Skeletal muscle cell (primary cell): Measurements from ENCODE around the gene SLC30A1.
"Not testable (repeated sequence)": the region's sequence is repeated elsewhere in the genome, so short reads cannot be mapped to it uniquely, and the experiment has no call there.

Source experiments
- DNase-seq: peaks from one replicate; pipeline ENCODE4 v3.0.0-alpha.2; 2010; ENCODE audit warnings: low read depth
- H3K4me3 ChIP-seq: 2 replicates; pipeline ENCODE4 v1.5.1; 2011; ENCODE audit warnings: low read depth, mild to moderate bottlenecking, control low read depth, low read length, moderate library complexity

SLC30A1 gene, protein sequence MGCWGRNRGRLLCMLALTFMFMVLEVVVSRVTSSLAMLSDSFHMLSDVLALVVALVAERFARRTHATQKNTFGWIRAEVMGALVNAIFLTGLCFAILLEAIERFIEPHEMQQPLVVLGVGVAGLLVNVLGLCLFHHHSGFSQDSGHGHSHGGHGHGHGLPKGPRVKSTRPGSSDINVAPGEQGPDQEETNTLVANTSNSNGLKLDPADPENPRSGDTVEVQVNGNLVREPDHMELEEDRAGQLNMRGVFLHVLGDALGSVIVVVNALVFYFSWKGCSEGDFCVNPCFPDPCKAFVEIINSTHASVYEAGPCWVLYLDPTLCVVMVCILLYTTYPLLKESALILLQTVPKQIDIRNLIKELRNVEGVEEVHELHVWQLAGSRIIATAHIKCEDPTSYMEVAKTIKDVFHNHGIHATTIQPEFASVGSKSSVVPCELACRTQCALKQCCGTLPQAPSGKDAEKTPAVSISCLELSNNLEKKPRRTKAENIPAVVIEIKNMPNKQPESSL

GRCh38 chr1:211578640-211579439 is at the start of gene SLC30A1:
TSS of gene SLC30A1 (minus strand) at chr1:211579161. CDS start at chr1:211578612, 549 bp downstream.
- peak; percentile 93 for DNase-seq
- peak within 1 kb of the TSS; percentile 89 for H3K4me3 ChIP-seq

- DNase-seq = no peak
- H3K4me3 ChIP-seq = no peak overlapping the region
Observed at GRCh38 chr1:211628417-211628816, 49.5 kb upstream of the SLC30A1 start.

- H3K4me3 ChIP-seq = no peak overlapping the region
- DNase-seq = no peak
Observed at GRCh38 chr1:211627259-211627658, 48.3 kb upstream of the SLC30A1 start.

DNA sequence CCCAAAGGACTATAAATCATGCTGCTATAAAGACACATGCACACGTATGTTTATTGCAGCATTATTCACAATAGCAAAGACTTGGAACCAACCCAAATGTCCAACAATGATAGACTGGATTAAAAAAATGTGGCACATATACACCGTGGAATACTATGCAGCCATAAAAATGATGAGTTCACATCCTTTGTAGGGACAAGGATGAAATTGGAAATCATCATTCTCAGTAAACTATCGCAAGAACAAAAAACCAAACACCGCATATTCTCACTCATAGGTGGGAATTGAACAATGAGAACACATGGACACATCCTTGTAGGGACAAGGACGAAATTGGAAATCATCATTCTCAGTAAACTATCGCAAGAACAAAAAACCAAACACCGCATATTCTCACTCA is 46.9 kb upstream of the SLC30A1 start:
- not testable (repeated sequence) for H3K4me3 ChIP-seq, DNase-seq

GRCh38 chr1:211625040-211625439 is 46.1 kb upstream of the SLC30A1 start:
- no peak overlapping the region for H3K4me3 ChIP-seq
- DNase-seq = no peak

DNA sequence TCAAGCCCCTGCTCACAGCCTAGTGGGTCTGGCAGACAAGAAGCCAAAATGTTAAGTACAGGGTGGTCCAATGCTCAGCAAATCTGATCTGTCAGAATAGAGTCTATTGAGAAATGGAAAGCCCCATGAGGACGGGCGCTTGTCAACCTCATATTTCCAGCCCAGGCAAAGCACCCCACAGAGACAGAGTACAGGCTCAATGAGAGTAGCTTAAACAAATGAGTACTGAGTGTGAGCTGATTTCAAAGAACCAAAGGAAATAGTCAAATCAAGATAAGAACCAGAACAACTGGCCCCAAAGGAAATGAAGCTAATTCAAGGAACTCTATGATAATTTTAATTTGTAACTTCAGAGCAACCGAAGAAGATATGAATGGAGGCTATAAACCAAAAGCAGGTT is 44.6 kb upstream of the SLC30A1 start:
- no peak overlapping the region for H3K4me3 ChIP-seq
- no peak for DNase-seq

DNA sequence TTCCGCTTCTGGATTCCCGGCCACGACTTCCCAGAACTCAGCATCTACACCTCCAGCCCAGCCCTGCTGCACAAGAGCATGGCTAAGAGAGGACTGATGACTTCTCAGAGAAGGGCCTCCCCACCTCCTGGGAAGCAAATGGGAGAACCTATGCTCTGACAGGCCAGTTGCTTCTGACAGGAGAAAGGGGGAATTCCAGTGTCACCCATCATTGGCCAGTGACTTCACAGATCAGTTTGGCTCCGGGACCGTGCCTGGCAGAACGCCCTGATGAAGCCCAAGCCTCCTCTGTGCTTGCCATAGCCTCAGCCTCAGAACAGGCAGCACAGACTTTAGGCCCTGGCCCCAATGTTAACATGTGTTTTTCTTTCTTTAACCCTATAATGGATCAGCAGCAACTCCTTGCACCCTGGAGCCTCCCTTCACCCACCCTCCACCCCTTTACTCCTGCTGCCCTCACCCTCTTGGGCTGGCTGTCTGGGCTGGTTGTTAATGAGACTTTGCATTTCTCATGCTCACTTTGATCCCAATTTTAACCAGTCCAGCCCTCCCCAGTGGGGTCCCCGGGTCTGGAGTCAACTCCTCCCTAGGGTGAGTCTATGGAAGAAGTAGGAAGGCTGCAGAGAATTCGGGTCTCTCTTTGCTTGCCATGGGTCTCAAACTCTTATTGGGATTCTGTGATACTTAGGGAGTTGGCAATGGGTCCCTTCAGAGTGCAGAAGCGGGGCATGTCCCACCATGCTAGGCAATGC is 42.7 kb upstream of the SLC30A1 start:
- no peak for DNase-seq
- no peak overlapping the region for H3K4me3 ChIP-seq

- DNase-seq = no peak
- H3K4me3 ChIP-seq = no peak overlapping the region
Observed at GRCh38 chr1:211620097-211620496, 41.1 kb upstream of the SLC30A1 start.

GRCh38 chr1:211619033-211619996 is 40.4 kb upstream of the SLC30A1 start:
- DNase-seq = no peak
- no peak overlapping the region for H3K4me3 ChIP-seq

- DNase-seq = no peak
- no peak overlapping the region for H3K4me3 ChIP-seq
Observed at GRCh38 chr1:211616965-211617297, 38.0 kb upstream of the SLC30A1 start.

- DNase-seq = no peak
Observed at GRCh38 chr1:211616231-211616964, 37.4 kb upstream of the SLC30A1 start.

DNA sequence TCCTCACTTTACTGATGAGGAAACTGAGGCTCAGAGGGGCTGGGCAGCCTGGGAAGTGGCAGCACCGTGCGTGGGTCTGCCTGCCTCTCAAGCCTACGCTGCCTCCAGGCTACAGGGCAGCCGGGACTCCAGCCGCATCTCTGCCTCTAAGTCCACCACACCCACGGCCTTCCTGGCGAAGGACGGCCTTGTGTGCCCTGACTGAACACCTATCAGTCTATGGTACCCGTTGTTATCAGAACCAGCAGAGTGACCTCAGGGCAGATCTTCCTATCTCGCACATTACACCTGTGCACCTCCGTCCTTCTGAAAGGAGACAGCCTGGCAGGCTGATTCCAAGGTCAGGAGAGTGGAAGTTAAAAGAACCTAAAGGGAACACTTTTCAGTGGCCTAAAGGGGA is 35.7 kb upstream of the SLC30A1 start:
- DNase-seq = no peak

More at GRCh38 chr1:211616231-211616964, 37.4 kb upstream of the SLC30A1 start:
- no peak overlapping the region for H3K4me3 ChIP-seq

GRCh38 chr1:211613951-211614350 is 35.0 kb upstream of the SLC30A1 start:
- no peak for DNase-seq
- no peak overlapping the region for H3K4me3 ChIP-seq

More for the DNA sequence above, 35.7 kb upstream of the SLC30A1 start:
- H3K4me3 ChIP-seq = no peak overlapping the region

DNA sequence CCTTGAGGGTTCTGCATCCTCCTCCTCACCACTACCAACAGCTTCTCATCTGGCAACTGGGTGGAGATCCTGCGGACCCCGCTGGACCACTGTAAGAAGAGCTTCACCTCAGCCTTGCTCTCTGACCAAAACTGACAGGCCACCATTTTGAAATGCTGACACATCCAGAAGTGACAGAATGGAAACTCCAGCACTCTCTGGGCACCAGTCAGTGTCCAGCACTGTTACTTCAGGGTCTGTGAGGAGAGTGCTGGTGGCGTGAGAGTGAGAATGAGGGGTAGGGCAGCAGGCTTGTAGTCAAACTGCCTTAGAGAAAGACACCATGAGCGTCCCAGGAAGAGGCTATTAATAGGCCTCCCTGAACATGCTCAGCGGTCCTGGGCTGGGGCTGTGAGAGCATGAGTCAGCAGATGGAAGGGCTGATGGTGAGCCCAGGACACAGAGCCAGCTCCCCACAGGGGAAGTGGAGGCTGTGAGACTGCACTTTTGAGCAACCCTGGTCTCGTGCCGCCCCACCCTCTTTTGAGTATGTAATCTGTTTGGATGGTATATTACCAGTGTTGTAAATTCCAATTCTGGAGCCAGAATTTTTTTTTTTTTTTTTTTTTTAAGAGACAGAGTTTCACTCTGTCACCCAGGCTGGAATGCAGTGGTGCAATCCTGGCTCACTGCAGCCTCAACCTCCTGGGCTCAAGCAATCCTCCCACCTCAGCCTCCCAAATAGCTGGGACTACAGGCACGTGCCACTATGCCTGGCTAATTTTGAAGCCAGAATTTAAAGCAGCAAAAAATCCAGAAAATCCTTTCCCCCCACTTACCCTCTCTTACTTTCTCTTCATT is 34.4 kb upstream of the SLC30A1 start:
- H3K4me3 ChIP-seq = no peak overlapping the region
- peak; percentile 71 for DNase-seq

DNA sequence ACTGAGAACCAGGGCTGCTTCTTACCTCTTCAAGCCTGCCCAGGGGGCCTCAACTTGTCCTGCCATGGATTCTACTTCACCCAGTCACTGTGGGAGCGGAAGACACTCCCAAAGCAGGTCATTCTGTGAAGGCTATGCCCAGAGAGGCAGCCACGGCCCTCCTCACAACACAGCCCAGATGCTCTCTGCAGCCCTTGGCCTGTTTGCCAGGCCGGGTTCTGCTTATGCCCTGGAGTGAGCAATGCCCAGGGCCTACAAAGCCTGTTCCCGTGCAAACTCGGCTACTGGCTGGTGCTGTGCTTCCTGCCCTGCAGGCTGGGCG is 33.8 kb upstream of the SLC30A1 start:
- DNase-seq = no peak
- no peak overlapping the region for H3K4me3 ChIP-seq

DNA sequence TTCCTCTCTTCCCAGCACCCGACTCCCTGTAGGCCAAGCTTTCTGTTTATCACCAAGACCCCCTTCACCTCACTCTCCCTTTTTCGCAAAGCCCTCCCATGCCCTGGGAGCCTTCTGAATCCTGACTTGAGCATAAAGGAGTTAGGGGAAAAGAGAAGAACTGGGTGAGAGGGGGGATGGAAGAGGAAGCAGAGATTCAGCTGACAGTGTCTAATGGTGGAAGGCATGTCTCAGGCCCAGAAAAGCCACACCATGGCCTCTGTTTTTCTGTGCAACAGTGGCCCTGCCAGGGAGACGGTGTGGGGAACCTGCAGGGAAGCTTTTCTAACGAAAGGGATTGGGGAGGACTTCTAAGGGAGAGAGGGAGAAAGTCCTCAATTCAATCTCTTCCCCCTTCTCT is 32.9 kb upstream of the SLC30A1 start:
- H3K4me3 ChIP-seq = no peak overlapping the region
- no peak for DNase-seq

GRCh38 chr1:211610779-211611556 is 32.0 kb upstream of the SLC30A1 start:
- no peak overlapping the region for H3K4me3 ChIP-seq
- no peak for DNase-seq
